CD4-positive, alpha-beta T cell treated with Interleukin-4 for 4 hours (primary cell): ENCODE data around the gene DNAJA3.
A peak's percentile ranks its signal among the peaks of the same experiment; 100 is the strongest.

Source experiments
- DNase-seq: peaks from one replicate; pipeline ENCODE4 v3.0.0-alpha.2; 2020

The DNAJA3 gene

GRCh38 chr16:4407543-4408322 is 17.9 kb upstream of the DNAJA3 start:
- DNase-seq: no peak

- no peak for DNase-seq
Measured at GRCh38 chr16:4408323-4408690, 17.4 kb upstream of the DNAJA3 start.

GRCh38 chr16:4409081-4409932 is 16.4 kb upstream of the DNAJA3 start:
- DNase-seq: no peak

GRCh38 chr16:4410335-4411075 is 15.2 kb upstream of the DNAJA3 start:
- DNase-seq: no peak

- DNase-seq: no peak
Measured at GRCh38 chr16:4411684-4412083, 14.0 kb upstream of the DNAJA3 start.

GRCh38 chr16:4412159-4412558 is 13.5 kb upstream of the DNAJA3 start:
- no peak for DNase-seq

GRCh38 chr16:4412854-4413253 is 12.8 kb upstream of the DNAJA3 start:
- DNase-seq: no peak

GRCh38 chr16:4414187-4414917 is 11.3 kb upstream of the DNAJA3 start:
- peak; percentile 97 for DNase-seq

GRCh38 chr16:4415538-4416199 is 10.0 kb upstream of the DNAJA3 start:
- peak; percentile 74 for DNase-seq

- peak; percentile 98 for DNase-seq
Measured at GRCh38 chr16:4416200-4417032, 9.3 kb upstream of the DNAJA3 start, which contains the start of gene CORO7. TSS of gene CORO7 (minus strand) at chr16:4416596. CDS start at chr16:4416518, 78 bp downstream.

- DNase-seq: no peak
Measured at GRCh38 chr16:4419402-4419959, 6.2 kb upstream of the DNAJA3 start.

GRCh38 chr16:4420505-4421105 is 5.1 kb upstream of the DNAJA3 start:
- no peak for DNase-seq

GRCh38 chr16:4426021-4426684 is 485 bp downstream of the DNAJA3 start:
- DNase-seq: peak; percentile 60

- no peak for DNase-seq
Measured at GRCh38 chr16:4426722-4427372, 1.2 kb downstream of the DNAJA3 start.

- DNase-seq: no peak
Measured at GRCh38 chr16:4428500-4428899, 2.8 kb downstream of the DNAJA3 start.

GRCh38 chr16:4431023-4431422 is 5.4 kb downstream of the DNAJA3 start:
- DNase-seq: no peak

GRCh38 chr16:4433228-4433627 is 7.6 kb downstream of the DNAJA3 start:
- DNase-seq: no peak

- DNase-seq: no peak
Measured at GRCh38 chr16:4433914-4434787, 8.5 kb downstream of the DNAJA3 start.
